ENCODE results near the gene PSMG4.
A peak's percentile ranks its signal among the peaks of the same experiment; 100 is the strongest.

Gene PSMG4

DNA sequence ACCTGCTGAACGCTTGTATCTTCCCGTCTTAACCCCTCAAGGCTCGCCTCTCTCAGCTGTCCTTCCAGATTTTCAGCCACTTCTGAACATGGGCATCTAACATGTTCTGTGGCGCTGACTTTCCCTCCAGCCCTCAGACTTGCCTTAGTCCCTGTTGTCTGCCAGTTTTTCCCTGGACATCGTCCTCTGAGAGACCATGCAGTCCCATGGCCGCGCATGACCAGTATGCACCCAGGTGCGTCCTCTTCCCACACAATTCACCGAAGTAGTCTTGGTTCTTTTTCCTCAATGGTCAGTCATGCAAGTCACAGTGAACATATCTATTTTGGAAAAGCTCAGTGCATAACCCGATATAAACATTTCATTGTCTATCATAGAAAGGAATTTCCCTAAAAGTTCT is 40.5 kb upstream of the PSMG4 start:
- Histone ChIP-seq H3K9me3 (ENCODE audit: insufficient read depth, low read depth, low read length) (peaks cover 3% of the 10 kb centered on the region), H3K18ac (ENCODE audit: low read length) (no peak overlapping the region), H2BK5ac (ENCODE audit: low read depth, low read length, poor library complexity) (no peak overlapping the region), H4K8ac (ENCODE audit: low read depth, low read length) (no peak overlapping the region), H3K4me2 (ENCODE audit: low read length) (no peak overlapping the region), H3K79me1 (ENCODE audit: low read length) (no peaks in the 10 kb centered on the region), H3K14ac (ENCODE audit: low read length) (no peak overlapping the region), H3K4ac (ENCODE audit: low read depth, low read length) (no peak overlapping the region), H3K36me3 (ENCODE audit: control insufficient read depth in 1 of 2, insufficient read depth in 2 of 2, low read length in 2 of 2) (no peaks in the 10 kb centered on the region), H2BK12ac (ENCODE audit: low read length) (no peak overlapping the region), H3K27me3 (ENCODE audit: insufficient read depth, low read length) (no peaks in the 10 kb centered on the region), H3K4me1 (ENCODE audit: control insufficient read depth in 1 of 2, insufficient read depth in 2 of 2, low read length in 2 of 2) (no peaks in the 10 kb centered on the region), H4K12ac (ENCODE audit: low read depth, low read length) (no peak overlapping the region), H3K79me2 (ENCODE audit: control insufficient read depth, insufficient read depth, low read length, poor library complexity) (no peaks in the 10 kb centered on the region), H3K23ac (ENCODE audit: low read length) (no peak overlapping the region), H3K4me3 (ENCODE audit: low read depth, low read length) (no peak overlapping the region), H2BK120ac (ENCODE audit: insufficient read depth, low read length, poor library complexity) (no peak overlapping the region), H2AFZ (ENCODE audit: insufficient read depth, low read length, poor library complexity) (no peak overlapping the region), H3K9ac (ENCODE audit: low read length) (no peak overlapping the region), H3K27ac (ENCODE audit: low read depth, low read length) (no peak overlapping the region), H4K91ac (ENCODE audit: low read depth, low read length) (no peak overlapping the region), H2AK5ac (ENCODE audit: low read length) (no peak overlapping the region)
- no peak for DNase-seq
- WGBS (ENCODE audit: extremely low coverage, insufficient coverage, insufficient read length): no CpG with 5 or more reads among the region's 10 CpGs

DNA sequence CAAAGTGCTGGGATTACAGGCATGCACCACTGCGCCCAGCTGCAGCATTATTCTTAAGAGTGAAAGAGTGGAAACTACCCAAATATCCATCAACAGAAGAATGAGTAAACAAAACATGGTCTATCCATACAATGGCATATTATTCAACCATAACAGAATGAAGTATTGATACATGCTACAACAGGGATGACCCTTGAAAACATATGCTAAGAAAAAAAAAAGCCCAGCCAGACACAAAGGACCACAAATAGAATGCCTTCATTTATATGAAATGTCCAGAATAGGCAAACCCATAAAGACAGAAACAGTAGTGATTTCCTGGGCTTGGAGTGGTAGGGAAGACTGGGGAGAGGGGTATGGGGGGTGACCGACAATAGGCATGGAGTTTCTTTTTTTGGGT is 38.4 kb upstream of the PSMG4 start:
- Histone ChIP-seq H3K4me3 (ENCODE audit: low read depth, low read length) (no peak overlapping the region), H4K91ac (ENCODE audit: low read depth, low read length) (no peak overlapping the region), H3K18ac (ENCODE audit: low read length) (no peak overlapping the region), H2BK120ac (ENCODE audit: insufficient read depth, low read length, poor library complexity) (no peak overlapping the region), H2BK5ac (ENCODE audit: low read depth, low read length, poor library complexity) (no peak overlapping the region), H4K8ac (ENCODE audit: low read depth, low read length) (no peak overlapping the region), H3K79me1 (ENCODE audit: low read length) (no peaks in the 10 kb centered on the region), H3K23ac (ENCODE audit: low read length) (no peak overlapping the region), H3K27me3 (ENCODE audit: insufficient read depth, low read length) (no peaks in the 10 kb centered on the region), H3K14ac (ENCODE audit: low read length) (no peak overlapping the region), H3K4me2 (ENCODE audit: low read length) (no peak overlapping the region), H3K9me3 (ENCODE audit: insufficient read depth, low read depth, low read length) (peaks cover 3% of the 10 kb centered on the region), H3K9ac (ENCODE audit: low read length) (no peak overlapping the region), H3K4me1 (ENCODE audit: control insufficient read depth in 1 of 2, insufficient read depth in 2 of 2, low read length in 2 of 2) (no peaks in the 10 kb centered on the region), H3K36me3 (ENCODE audit: control insufficient read depth in 1 of 2, insufficient read depth in 2 of 2, low read length in 2 of 2) (peaks cover 2 to 3% of the 10 kb centered on the region in 2 experiments), H3K4ac (ENCODE audit: low read depth, low read length) (no peak overlapping the region), H3K79me2 (ENCODE audit: control insufficient read depth, insufficient read depth, low read length, poor library complexity) (no peaks in the 10 kb centered on the region), H4K12ac (ENCODE audit: low read depth, low read length) (no peak overlapping the region), H2BK12ac (ENCODE audit: low read length) (no peak overlapping the region), H3K27ac (ENCODE audit: low read depth, low read length) (no peak overlapping the region), H2AFZ (ENCODE audit: insufficient read depth, low read length, poor library complexity) (no peak overlapping the region), H2AK5ac (ENCODE audit: low read length) (no peak overlapping the region)
- DNase-seq: no peak
- WGBS (ENCODE audit: extremely low coverage, insufficient coverage, insufficient read length): no CpG with 5 or more reads among the region's 2 CpGs

DNA sequence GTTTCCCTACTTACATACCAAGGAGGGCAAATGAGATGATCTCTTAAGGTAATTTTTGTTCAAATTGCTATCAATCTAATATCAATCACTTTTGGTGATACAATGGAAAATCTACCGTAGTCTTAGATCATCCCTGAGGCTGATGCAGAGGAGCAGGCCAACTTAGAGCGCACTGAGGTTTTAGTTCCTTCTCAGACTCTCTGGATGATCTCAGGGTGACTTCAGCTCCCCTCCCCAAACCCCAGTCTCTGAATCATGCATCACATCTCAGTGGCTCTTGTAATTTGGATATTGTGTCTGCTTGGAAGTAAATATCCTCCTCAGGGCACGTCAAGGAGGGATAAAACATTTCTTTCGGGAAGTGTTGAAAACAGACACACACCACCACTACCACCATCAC is 37.2 kb upstream of the PSMG4 start:
- Histone ChIP-seq H3K27ac (ENCODE audit: low read depth, low read length) (no peak overlapping the region), H3K4me1 (ENCODE audit: control insufficient read depth in 1 of 2, insufficient read depth in 2 of 2, low read length in 2 of 2) (peaks cover 2 to 7% of the 10 kb centered on the region in 2 experiments), H3K14ac (ENCODE audit: low read length) (no peak overlapping the region), H2BK120ac (ENCODE audit: insufficient read depth, low read length, poor library complexity) (no peak overlapping the region), H2AFZ (ENCODE audit: insufficient read depth, low read length, poor library complexity) (no peak overlapping the region), H3K23ac (ENCODE audit: low read length) (no peak overlapping the region), H2BK5ac (ENCODE audit: low read depth, low read length, poor library complexity) (no peak overlapping the region), H2BK12ac (ENCODE audit: low read length) (no peak overlapping the region), H3K4me3 (ENCODE audit: low read depth, low read length) (peak overlapping the region; percentile 54), H3K79me1 (ENCODE audit: low read length) (no peaks in the 10 kb centered on the region), H4K12ac (ENCODE audit: low read depth, low read length) (no peak overlapping the region), H3K18ac (ENCODE audit: low read length) (no peak overlapping the region), H2AK5ac (ENCODE audit: low read length) (no peak overlapping the region), H3K79me2 (ENCODE audit: control insufficient read depth, insufficient read depth, low read length, poor library complexity) (peaks cover 3% of the 10 kb centered on the region), H3K4ac (ENCODE audit: low read depth, low read length) (no peak overlapping the region), H4K8ac (ENCODE audit: low read depth, low read length) (no peak overlapping the region), H3K9ac (ENCODE audit: low read length) (no peak overlapping the region), H3K4me2 (ENCODE audit: low read length) (no peak overlapping the region), H4K91ac (ENCODE audit: low read depth, low read length) (no peak overlapping the region), H3K27me3 (ENCODE audit: insufficient read depth, low read length) (no peaks in the 10 kb centered on the region), H3K36me3 (ENCODE audit: control insufficient read depth in 1 of 2, insufficient read depth in 2 of 2, low read length in 2 of 2) (peaks cover 2 to 3% of the 10 kb centered on the region in 2 experiments), H3K9me3 (ENCODE audit: insufficient read depth, low read depth, low read length) (peaks cover 3% of the 10 kb centered on the region)
- no peak for DNase-seq
- no CpG with 5 or more reads among the region's 4 CpGs for WGBS (ENCODE audit: extremely low coverage, insufficient coverage, insufficient read length)

DNA sequence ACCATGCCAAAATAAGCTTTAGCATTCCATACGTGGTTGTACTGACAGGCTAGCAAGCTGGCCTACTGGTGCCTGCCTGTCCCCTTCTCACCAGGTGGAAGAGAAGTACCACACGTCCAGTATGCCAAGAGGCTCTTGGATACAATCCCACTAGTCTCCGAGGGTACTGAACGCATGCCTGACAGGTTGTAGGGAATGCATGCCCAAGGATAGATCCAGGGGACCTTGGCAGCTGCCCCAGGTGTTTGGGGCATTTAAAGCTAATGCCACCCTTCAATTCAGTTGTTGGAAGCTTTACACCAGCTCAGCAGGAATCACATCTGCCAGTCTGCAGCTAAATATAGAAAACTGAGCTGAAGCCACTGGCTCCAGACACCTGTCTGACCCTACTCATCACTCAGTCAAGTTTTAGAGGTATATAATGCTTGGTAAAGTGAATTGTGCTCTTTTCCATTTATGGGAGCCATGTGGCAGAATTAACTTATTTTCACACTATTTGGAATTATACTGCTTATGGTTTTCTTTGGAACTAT is 36.2 kb upstream of the PSMG4 start:
- no peak for DNase-seq
- no peak overlapping the region for H3K4me2 ChIP-seq (ENCODE audit: low read length)
- no peak overlapping the region for H3K4me3 ChIP-seq (ENCODE audit: low read depth, low read length)
- peaks cover 10% of the 10 kb centered on the region for H3K79me2 ChIP-seq (ENCODE audit: control insufficient read depth, insufficient read depth, low read length, poor library complexity)
- H2BK120ac ChIP-seq (ENCODE audit: insufficient read depth, low read length, poor library complexity): no peak overlapping the region
- H3K23ac ChIP-seq (ENCODE audit: low read length): no peak overlapping the region
- no peak overlapping the region for H2BK12ac ChIP-seq (ENCODE audit: low read length)
- H3K9ac ChIP-seq (ENCODE audit: low read length): no peak overlapping the region
- H4K12ac ChIP-seq (ENCODE audit: low read depth, low read length): no peak overlapping the region
- H3K18ac ChIP-seq (ENCODE audit: low read length): no peak overlapping the region
- H3K4me1 ChIP-seq (ENCODE audit: control insufficient read depth in 1 of 2, insufficient read depth in 2 of 2, low read length in 2 of 2): peaks cover 2 to 14% of the 10 kb centered on the region in 2 experiments
- no peak overlapping the region for H4K91ac ChIP-seq (ENCODE audit: low read depth, low read length)
- H3K27me3 ChIP-seq (ENCODE audit: insufficient read depth, low read length): peaks cover 9% of the 10 kb centered on the region
- no peak overlapping the region for H2BK5ac ChIP-seq (ENCODE audit: low read depth, low read length, poor library complexity)
- peaks cover 2 to 3% of the 10 kb centered on the region in 2 experiments for H3K36me3 ChIP-seq (ENCODE audit: control insufficient read depth in 1 of 2, insufficient read depth in 2 of 2, low read length in 2 of 2)
- peaks cover 3% of the 10 kb centered on the region for H3K9me3 ChIP-seq (ENCODE audit: insufficient read depth, low read depth, low read length)
- WGBS (ENCODE audit: extremely low coverage, insufficient coverage, insufficient read length): no CpG with 5 or more reads among the region's 4 CpGs
- no peak overlapping the region for H3K4ac ChIP-seq (ENCODE audit: low read depth, low read length)
- H3K79me1 ChIP-seq (ENCODE audit: low read length): peaks cover 7% of the 10 kb centered on the region
- H3K27ac ChIP-seq (ENCODE audit: low read depth, low read length): no peak overlapping the region
- H2AK5ac ChIP-seq (ENCODE audit: low read length): no peak overlapping the region
- no peak overlapping the region for H3K14ac ChIP-seq (ENCODE audit: low read length)
- no peak overlapping the region for H4K8ac ChIP-seq (ENCODE audit: low read depth, low read length)
- peak overlapping the region; percentile 30 for H2AFZ ChIP-seq (ENCODE audit: insufficient read depth, low read length, poor library complexity)
